GM19324 (cell line): ENCODE results near the gene FAP.

Experiments used
- ATAC-seq: cut with Tn5 transposase; IDR thresholded peaks from one replicate; pipeline ENCODE4 v1.9.1; 2021; ENCODE audit warnings: mild to moderate bottlenecking, moderate library complexity; ENCODE audit not compliant: unreplicated experiment, low FRiP score

Gene FAP

GRCh38 chr2:162243294-162243693, at the start of gene FAP:
FAP (minus strand) TSS chr2:162243445; CDS start chr2:162243327, 118 bp downstream.
- no peak for ATAC-seq

GRCh38 chr2:162291748-162292147, 48.5 kb upstream of the FAP start:
- no peak for ATAC-seq

GRCh38 chr2:162282765-162283425, 39.6 kb upstream of the FAP start:
- no peak for ATAC-seq

- ATAC-seq = no peak
These were observed 37.4 kb upstream of the FAP start for GRCh38 chr2:162280654-162281053.

GRCh38 chr2:162277381-162277780, 34.1 kb upstream of the FAP start:
- no peak for ATAC-seq

GRCh38 chr2:162267996-162268395, 24.8 kb upstream of the FAP start:
- no peak for ATAC-seq

GRCh38 chr2:162267496-162267895, 24.3 kb upstream of the FAP start:
- ATAC-seq = no peak

- ATAC-seq = no peak
These were observed 23.2 kb upstream of the FAP start for GRCh38 chr2:162266460-162266760.

- ATAC-seq = no peak
These were observed 22.6 kb upstream of the FAP start for GRCh38 chr2:162265666-162266459.

- peak; percentile 42 for ATAC-seq
These were observed 18.0 kb upstream of the FAP start for GRCh38 chr2:162261032-162261945.

GRCh38 chr2:162258686-162259085, 15.4 kb upstream of the FAP start:
- ATAC-seq = no peak

GRCh38 chr2:162258169-162258568, 14.9 kb upstream of the FAP start:
- no peak for ATAC-seq

- no peak for ATAC-seq
These were observed 14.2 kb upstream of the FAP start for GRCh38 chr2:162257425-162257824.

GRCh38 chr2:162256591-162256991, 13.3 kb upstream of the FAP start:
- ATAC-seq = no peak

GRCh38 chr2:162254236-162254871, 11.1 kb upstream of the FAP start:
- no peak for ATAC-seq

GRCh38 chr2:162253435-162253834, 10.2 kb upstream of the FAP start:
- no peak for ATAC-seq

- no peak for ATAC-seq
These were observed 8.9 kb upstream of the FAP start for GRCh38 chr2:162252153-162252552.

GRCh38 chr2:162245781-162246180, 2.5 kb upstream of the FAP start:
- no peak for ATAC-seq

GRCh38 chr2:162245061-162245460, 1.8 kb upstream of the FAP start:
- no peak for ATAC-seq

GRCh38 chr2:162244541-162245031, 1.3 kb upstream of the FAP start:
- ATAC-seq = no peak

- ATAC-seq = no peak
These were observed 470 bp upstream of the FAP start for GRCh38 chr2:162243715-162244114.
